HL-60/S4 (cell line): ENCODE measurements around the gene IRF4.

Source experiments
- in situ Hi-C: fragments of 300-500 bp; cut with MboI; formaldehyde crosslinking; loops from 2 replicates; pipeline ENCODE4 v1.14.3; 2022; ENCODE audit warnings: low sequenced_read_pairs

Gene IRF4

DNA sequence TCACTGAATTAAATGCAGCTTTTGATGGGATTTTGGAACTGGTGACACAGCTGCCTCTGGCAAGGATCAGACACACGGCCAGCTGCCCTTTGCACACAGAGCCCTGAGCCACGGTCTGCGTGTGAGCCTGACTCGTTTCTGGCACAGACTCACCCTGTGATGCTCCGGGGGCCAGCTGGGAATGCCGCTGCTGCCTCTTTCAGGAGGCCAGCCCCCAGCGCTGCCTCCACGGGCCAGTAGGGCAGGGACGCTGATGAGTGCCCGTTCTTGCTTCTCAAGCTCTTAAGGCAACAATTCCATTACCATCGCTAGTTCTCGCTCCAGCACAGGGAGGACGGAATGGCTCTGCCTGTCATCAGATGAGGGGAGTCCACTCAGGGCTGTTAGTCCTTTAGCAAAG is 61.6 kb downstream of the IRF4 start:
- in situ Hi-C loops = no loop called here

DNA sequence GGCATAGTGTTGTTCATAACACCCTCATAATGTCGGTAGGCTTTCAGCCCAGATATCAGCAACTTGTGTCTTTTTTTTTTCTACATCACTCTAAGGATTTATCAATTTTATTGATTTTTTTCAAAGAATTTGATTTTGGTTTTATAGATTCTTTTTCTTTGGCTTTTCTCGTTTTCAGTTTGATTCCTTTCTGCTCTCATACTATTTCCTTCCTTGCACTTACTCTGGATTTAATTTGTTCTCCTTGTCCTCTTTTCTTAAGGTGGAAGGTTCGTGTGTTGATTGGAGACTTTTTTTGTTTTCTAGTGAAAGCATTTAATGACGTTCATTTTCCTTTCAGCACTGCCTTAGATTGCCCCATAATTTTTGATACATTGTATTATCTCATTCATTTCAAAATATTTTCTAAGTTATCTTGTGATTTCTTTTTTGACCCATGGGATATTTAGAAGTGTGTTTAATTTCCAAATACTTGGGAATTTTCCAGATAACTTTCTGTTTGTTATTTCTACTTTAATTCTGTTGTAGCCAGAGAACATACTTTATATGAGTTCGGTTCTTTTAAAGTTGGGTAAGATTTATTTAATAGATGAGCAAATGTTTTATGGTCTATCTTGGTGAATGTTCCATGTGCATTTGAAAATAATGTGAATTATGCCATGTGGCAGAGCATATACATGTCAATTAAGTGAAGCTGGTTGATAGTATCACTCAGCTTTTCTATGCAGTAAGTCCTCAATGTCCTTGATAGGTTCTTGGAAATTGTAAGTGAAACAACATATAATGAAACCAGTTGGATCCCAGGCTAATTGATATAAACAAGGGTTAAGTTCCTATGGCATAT is 62.8 kb downstream of the IRF4 start:
- in situ Hi-C loops = no loop called here

DNA sequence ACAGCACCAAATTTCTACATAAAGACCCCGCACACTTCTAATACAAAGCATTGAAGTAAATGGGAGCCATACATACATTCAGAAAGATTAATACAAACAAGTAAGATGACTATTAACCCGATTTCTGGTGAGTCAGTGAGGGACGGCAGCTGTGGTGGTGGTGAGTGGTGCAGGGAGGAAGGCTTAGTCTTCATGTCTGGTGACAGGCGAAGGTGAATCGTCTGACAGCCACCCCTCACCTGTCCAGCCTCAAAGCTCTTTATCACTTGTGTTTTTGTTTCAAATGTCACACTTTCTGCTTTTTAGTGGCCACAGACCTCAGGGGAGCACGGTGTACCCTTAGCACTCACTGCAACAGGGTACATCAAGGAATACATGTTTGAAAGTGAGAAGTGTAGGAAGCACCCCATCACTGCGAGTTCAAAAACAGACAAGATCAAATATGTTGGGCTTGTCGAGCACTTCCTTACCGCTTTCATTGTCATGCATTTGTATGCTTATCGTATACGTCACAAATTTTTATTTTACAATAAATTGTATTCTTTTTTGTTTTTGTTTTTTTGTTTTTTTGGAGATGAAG is 63.5 kb downstream of the IRF4 start:
- in situ Hi-C loops = no loop called here

DNA sequence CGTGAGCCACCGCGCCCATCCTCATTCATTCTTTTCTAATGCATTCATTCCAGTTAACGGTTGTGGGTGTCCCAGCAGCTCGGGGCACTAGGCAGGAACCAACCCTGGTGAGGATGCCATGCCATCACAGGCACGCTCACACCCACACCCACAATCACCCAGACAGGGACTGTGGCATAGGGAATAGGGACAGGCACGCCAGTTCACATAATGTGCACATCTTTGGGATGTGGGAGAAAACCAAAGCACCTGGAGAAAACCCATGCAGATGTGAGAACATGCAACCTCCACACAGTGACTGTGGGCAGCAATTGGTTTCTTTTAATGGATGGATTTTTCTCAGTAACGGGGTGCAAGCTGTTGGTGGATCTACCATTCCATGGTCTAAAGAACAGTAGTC is 64.3 kb downstream of the IRF4 start:
- in situ Hi-C loops = no loop called here

DNA sequence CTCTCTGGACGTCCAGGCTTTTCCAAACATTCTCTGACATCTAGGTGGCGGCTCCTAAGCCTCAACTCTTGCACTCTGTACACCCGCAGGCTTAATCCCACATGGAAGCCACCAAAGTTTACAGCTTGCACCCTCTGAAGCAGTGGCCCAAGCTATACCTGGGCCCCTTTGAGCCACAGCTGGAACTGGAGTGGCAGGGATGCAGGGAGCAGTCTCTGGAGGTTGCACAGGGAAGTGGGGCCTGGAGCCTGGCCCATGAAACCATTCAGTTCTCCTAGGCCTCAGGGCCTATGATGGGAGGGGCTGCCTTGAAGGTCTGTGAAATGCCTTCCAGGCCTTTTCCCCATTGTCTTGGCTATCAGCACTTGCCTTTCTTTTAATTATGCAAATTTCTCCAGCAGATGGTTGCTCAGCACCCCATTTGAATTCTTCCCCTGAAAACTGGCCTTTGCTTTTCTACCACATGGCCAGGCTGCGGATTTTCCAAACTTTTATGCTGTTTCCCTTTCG is 64.9 kb downstream of the IRF4 start:
- in situ Hi-C loops = no loop called here

DNA sequence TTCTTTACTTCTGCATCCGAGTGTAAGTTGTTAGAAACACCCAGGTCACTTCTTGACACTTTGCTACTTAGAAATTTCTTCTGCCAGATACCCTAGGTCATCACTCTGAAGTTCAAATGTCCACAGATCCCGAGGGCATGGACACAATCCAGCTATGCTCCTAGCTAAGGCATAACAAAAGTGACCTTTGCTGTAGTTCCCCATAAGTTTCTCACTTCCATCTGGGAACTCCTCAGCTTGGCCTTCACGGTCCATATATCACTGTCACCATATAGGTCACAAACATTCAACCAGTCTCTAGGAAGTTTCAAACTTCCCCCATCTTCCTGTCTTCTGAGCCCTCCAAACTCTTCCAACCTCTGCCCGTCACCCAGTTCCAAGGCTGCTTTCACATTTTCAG is 65.3 kb downstream of the IRF4 start:
- in situ Hi-C loops = no loop called here
